ENCODE results near the gene PDK4. TPM values are rescaled to one million over a fixed set of nuclear protein-coding genes. Genes with fewer than 3 reads are reported as not detected.

PDK4 gene
- polyA plus RNA-seq (ENCODE audit: insufficient read length in 12 of 12): 10 to 100 TPM in 10 of 12 donors, 1 to 10 TPM in 1, not detected in 1; 9.9 to 26.3 (median 15.3) TPM
- long read RNA-seq, donor 1, partial matches to known transcripts: 0 of 2 reads
- long read RNA-seq, donor 1, other reads (novel, unspliced or antisense): 0 of 2 reads
- long read RNA-seq, donor 2, transcript PDK4-201 (11 exons, 3,576 nt): major isoform, 7 of 8 reads
- long read RNA-seq, donor 2, partial matches to known transcripts: 0 of 8 reads
- long read RNA-seq, donor 2, other reads (novel, unspliced or antisense): 0 of 8 reads
- long read RNA-seq, donor 3, partial matches to known transcripts: 0 of 1 reads
- long read RNA-seq, donor 3, other reads (novel, unspliced or antisense): 0 of 1 reads
- long read RNA-seq, donor 4, partial matches to known transcripts: 0 of 3 reads
- long read RNA-seq, donor 4, other reads (novel, unspliced or antisense): 0 of 3 reads
- long read RNA-seq, donor 5, transcript PDK4-201 (11 exons, 3,576 nt): major isoform, 10 of 10 reads
- long read RNA-seq, donor 5, partial matches to known transcripts: 0 of 10 reads
- long read RNA-seq, donor 5, other reads (novel, unspliced or antisense): 0 of 10 reads
- long read RNA-seq, donor 6, partial matches to known transcripts: 0 of 2 reads
- long read RNA-seq, donor 6, other reads (novel, unspliced or antisense): 0 of 2 reads
- long read RNA-seq, donor 7, partial matches to known transcripts: 0 of 2 reads
- long read RNA-seq, donor 7, other reads (novel, unspliced or antisense): 0 of 2 reads
- long read RNA-seq, donor 8, transcript PDK4-201 (11 exons, 3,576 nt): major isoform, 5 of 12 reads
- long read RNA-seq, donor 8, partial matches to known transcripts: 6 of 12 reads
- long read RNA-seq, donor 8, other reads (novel, unspliced or antisense): 0 of 12 reads
- long read RNA-seq, donor 9, partial matches to known transcripts: 0 of 1 reads
- long read RNA-seq, donor 9, other reads (novel, unspliced or antisense): 0 of 1 reads
- long read RNA-seq, donor 10, partial matches to known transcripts: 0 of 3 reads
- long read RNA-seq, donor 10, other reads (novel, unspliced or antisense): 0 of 3 reads
- long read RNA-seq, donor 11, partial matches to known transcripts: 0 of 3 reads
- long read RNA-seq, donor 11, other reads (novel, unspliced or antisense): 0 of 3 reads

DNA sequence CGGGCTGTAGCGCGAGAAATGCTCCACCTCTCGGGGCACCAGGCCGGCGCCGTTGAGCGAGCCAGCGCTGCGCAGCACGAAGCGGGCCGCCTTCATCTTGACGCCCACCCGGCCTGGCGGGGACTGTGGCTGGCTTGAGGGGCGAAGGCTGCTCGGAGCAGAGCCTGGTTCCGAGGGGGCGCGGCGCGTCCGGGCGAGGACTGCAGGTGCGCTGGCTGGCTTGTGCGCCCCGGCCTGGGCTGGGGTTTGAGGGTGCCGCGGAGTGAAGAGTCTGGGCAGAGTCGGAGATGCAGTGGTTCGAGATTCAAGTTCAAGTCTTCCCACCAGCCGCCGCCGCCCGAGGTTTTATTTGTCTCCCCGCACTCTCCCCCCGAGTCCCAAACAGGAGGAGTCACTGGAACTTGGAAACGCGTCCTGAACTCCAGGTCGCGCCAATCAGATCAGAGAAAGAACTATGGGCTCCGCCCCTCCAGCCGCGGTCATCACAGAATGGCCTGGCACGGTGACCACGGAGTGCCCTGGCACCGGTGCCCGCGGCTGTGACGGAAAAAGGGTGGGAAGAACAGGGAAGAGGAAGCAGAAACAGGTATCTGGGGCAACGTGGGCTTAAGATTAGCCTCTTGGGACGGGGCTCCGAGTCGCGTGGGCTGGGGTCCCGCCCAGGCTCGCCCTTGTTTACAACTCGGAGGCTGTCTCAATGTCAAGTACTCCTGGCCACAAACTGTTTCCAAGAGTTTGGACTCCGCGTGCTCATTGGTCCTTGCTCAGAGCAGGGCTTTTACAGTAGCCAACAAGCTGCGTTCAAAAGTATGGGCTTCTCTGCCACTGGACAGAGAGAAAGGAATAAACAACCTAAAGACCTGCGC lies at the start of gene PDK4:
TSS of gene PDK4 (minus strand) at position 319 of the 866 bp plus-strand sequence. CDS start at position 96, 223 bp downstream.
- DNase-seq: peak; percentile 89

- DNase-seq: no peak
Measured at GRCh38 chr7:95642173-95642572, 45.9 kb upstream of the PDK4 start.

- DNase-seq: no peak
Measured at GRCh38 chr7:95636140-95636940, 40.0 kb upstream of the PDK4 start.

GRCh38 chr7:95632609-95633008 lies 36.3 kb upstream of the PDK4 start:
- no peak for DNase-seq

GRCh38 chr7:95631527-95631926 lies 35.2 kb upstream of the PDK4 start:
- DNase-seq: no peak

DNA sequence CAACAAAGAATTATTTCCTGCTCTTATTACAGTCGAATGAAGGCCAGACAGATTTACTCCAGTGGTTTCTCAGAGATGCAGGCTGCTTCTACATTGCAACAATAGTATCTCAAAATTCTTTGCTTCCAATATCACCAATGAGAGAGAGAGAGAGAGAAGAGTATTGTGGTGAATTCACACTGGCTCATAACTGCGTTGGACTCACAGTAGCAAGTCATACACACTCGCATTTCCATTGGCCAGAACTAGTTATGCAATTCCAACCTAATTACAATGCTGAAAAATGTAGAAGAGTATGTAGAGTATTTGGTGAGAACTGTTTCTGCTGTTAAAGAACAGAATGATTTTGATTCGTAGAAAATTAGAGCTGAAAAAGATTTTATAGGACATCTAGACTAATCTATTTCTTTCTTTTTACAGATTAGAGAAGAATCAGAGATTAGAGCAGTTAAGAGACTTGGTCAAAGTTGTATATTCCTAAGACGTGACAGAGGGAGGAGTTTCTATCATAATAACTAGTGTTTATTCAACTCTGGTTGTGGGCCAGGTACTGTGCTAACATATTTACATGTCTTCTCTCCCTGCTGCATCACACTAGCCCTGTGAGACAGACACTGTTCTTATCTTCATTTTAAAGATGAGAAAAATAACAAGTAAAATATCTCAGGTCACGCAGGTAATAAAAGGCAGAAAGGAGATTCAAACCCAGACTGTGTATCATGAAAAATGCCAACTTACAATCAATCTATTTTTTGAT lies 34.6 kb upstream of the PDK4 start:
- DNase-seq: no peak

DNA sequence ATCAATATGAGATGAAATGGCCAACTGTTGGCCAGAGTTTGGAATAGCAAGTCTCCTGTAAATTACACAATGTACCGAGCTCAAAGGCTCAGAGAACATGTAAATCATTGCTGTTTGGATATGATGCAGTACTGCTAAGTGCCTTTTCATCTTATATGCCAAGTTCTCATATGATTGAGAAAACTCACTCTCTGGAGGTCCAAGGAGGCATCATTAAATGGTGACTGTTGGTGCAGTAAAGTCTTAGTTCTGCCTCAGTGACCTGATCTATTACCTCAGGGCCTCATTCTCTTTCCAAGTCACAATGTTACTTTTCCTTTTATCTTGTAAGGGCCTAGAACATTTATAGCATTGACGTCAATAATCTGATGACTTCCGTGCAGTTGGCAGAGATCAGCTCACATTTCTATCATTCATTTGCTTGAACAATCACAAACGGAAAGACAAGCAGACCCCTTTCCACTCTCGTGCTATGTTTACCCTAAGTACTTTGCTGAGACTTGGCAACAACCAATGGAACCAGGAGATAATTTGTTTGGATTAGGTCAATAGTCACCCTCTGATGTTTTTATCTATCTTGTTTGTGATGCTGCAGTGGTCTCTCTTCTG lies 32.6 kb upstream of the PDK4 start:
- DNase-seq: no peak

- no peak for DNase-seq
Measured at GRCh38 chr7:95623788-95624187, 27.5 kb upstream of the PDK4 start.

GRCh38 chr7:95622859-95623258 lies 26.5 kb upstream of the PDK4 start:
- no peak for DNase-seq

DNA sequence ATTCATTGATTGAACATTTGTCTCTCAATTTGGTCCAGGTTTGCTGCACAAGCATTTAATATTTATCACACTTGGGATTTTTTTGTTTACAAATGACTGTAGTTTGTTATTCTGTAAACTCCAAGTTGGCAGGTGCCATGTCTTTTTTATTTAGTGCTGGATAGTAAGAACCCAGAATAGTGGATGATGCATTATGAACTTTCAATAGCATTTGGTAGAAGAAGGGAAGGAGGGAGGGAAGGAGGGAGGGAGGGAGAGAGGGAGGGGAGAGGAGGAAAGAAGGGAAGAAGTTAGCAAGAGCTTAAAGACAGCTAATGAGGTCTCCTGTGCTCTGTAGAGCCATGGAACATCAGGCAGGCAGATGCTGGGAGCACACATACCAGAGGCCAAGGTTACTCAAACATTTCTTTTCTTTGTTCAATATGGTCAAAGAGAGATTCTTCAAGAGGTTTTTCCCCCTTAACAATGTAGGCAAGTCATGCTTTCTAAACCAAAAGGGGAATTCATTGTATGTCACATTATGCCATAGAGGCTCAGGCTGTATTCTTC lies 25.8 kb upstream of the PDK4 start:
- no peak for DNase-seq

DNA sequence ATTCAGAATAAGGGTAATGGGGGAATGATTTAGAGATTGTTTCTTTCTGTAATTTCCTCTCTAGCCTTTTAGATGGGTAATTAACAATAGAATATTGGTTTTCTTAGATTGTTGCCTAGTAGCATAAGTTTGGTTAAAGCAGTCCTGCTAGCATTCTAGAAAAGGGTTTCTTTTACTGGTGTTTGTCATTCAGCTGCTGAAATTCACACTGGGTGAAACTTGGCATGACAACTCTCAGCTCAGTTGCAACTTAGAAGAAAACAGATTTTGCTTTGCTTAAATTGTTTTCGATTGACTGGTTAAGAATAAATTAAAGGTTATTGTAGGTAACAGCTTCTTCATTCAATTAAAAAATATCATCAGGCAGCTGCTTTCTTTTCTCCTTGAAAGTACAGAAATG lies 25.1 kb upstream of the PDK4 start:
- DNase-seq: no peak

- no peak for DNase-seq
Measured at GRCh38 chr7:95620631-95621030, 24.3 kb upstream of the PDK4 start.

DNA sequence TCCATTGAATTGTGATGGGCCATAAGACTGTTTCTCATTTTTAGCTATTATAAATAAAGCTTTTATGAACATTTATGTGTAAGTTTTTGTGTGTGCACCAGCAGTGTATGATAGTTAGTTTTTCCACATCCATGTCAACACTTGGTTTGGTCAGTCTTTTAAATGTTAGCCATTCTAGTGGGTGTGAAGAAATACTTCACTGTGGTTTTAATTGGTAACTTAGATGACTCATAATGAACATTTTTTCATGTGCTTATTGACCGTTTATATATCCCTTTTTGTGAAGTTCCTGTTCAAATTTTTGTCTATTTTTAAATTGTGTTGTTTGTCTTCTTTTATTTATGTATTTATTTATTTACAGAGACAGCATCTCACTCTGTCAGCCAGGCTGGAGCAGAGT lies 23.6 kb upstream of the PDK4 start:
- no peak for DNase-seq

DNA sequence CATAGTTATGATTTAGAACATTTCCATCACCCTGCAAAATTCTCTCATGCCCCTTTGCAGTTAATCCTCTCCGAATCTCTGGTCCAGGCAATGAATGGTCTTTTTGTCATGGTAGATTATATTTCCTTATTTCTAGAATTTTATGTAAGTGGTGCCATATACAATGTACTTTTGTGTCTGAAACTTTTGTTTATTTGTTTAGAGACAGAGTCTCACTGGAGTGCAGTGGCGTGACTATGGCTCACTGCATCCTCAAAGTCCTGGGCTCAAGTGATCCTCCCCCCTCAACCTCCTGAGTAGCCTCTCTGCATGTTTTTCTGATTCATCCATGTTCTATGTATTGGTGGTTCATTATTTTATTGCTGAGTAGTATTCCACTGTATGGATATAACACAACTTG lies 23.2 kb upstream of the PDK4 start:
- no peak for DNase-seq

- DNase-seq: no peak
Measured at GRCh38 chr7:95614442-95614940, 18.2 kb upstream of the PDK4 start.

DNA sequence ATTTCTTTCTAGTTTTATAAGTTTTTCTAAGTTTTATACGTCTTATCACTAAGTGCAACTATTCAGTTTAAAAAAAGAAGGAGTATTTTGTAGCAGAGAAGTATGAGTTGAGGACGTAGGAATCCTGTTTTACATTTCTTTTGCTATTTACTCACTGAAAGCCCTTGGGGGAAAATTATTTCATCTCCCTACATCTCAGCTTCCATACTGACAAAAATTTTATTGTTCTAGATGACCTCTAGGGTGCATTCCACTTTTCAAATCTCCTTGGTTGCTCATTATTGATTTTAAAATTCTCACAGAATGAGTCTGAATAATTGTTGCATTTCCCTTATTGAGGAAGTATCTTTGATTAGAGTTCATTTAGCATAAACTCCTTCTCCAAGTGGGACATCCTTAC lies 14.9 kb upstream of the PDK4 start:
- DNase-seq: no peak

DNA sequence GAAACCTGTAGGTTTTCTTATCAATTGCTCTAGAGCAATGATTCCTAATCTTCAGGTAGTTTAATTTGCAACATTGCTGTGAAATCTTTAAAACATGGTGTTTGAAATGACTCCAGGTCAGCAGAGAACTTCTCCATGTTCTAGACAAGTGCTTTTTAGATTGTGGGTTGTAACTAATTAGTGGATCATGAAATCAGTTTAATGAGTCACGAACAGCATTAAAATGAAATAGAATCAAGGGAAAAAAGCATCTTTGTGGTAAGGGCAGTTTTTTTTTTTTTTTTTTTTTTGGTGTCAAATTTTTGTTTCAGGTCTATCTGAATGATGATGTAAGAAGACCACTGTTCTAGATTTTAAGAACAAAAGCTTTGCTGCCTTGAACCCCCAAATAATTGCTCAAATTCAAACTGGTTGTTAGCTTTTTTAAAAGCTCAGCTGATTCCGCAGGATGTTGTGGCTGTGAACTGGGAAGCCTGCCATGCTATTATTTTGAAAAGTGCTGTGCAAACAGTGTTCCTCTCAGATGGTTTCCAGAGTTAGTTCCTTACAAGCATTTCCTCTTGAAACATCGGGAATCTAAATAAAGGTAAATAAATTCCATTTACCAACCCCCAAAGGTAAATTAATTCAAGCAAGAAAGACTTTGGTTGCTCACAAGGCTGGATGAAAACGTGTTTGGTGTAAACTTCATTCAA lies 13.1 kb upstream of the PDK4 start:
- DNase-seq: peak; percentile 68

All from muscle of arm (tissue), 14 donors.